ELR (cell line): Measurements from ENCODE around the gene DNAAF2.
A peak's percentile ranks its signal among the peaks of the same experiment; 100 is the strongest.

ENCODE experiments used
- DNase-seq: peaks from one replicate; pipeline ENCODE4 v3.0.0-alpha.2; 2015; ENCODE audit warnings: low read depth

DNAAF2 gene, protein sequence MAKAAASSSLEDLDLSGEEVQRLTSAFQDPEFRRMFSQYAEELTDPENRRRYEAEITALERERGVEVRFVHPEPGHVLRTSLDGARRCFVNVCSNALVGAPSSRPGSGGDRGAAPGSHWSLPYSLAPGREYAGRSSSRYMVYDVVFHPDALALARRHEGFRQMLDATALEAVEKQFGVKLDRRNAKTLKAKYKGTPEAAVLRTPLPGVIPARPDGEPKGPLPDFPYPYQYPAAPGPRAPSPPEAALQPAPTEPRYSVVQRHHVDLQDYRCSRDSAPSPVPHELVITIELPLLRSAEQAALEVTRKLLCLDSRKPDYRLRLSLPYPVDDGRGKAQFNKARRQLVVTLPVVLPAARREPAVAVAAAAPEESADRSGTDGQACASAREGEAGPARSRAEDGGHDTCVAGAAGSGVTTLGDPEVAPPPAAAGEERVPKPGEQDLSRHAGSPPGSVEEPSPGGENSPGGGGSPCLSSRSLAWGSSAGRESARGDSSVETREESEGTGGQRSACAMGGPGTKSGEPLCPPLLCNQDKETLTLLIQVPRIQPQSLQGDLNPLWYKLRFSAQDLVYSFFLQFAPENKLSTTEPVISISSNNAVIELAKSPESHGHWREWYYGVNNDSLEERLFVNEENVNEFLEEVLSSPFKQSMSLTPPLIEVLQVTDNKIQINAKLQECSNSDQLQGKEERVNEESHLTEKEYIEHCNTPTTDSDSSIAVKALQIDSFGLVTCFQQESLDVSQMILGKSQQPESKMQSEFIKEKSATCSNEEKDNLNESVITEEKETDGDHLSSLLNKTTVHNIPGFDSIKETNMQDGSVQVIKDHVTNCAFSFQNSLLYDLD

GRCh38 chr14:49634547-49635334 is at the start of gene DNAAF2:
Gene DNAAF2, minus strand, starts transcription at chr14:49635244. Its CDS starts 95 bp downstream, at chr14:49635149.
- DNase-seq, result peak; percentile 83

- peak; percentile 49 for DNase-seq
Observed at GRCh38 chr14:49679271-49679670, 44.2 kb upstream of the DNAAF2 start.

DNA sequence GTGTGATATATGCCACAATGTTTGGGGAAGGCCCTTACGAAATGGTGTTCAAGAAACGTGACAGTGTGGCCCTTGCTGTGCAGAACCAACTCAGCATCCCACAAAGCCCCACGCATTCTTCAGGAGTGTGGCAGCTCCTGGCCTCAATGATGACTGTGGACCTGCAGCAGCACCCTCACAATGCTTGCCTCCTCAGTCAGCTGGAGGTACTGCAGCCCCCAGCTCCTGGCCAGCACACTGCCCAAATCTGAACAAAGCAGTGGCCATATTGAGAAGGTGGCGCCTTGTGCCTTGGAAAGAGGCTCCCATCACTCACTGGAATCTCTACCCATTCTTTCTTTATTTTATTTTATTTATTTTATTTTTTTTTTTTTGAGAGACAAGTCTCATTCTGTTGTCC is 42.6 kb upstream of the DNAAF2 start:
- no peak for DNase-seq

- DNase-seq, result no peak
Observed at GRCh38 chr14:49673586-49673985, 38.5 kb upstream of the DNAAF2 start.

DNA sequence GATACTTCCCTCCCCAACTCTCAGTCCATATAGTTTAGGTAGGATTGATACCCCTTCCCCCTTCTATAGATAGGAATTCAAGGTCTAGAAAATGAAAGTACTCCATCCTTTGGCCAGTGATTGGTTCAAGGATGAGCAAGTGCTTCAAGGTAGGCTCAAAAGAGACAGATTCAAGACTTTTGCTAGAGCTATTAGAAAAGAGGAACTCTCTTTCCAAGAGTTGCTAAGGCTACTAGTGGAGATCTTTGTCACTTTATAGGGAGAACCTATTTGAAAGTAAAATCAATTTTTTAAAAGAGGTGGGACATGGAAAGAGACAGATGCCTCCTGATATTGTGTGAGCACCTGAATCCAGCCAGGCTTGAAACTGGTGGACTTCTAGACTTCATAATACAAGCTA is 35.4 kb upstream of the DNAAF2 start:
- DNase-seq, result no peak

DNA sequence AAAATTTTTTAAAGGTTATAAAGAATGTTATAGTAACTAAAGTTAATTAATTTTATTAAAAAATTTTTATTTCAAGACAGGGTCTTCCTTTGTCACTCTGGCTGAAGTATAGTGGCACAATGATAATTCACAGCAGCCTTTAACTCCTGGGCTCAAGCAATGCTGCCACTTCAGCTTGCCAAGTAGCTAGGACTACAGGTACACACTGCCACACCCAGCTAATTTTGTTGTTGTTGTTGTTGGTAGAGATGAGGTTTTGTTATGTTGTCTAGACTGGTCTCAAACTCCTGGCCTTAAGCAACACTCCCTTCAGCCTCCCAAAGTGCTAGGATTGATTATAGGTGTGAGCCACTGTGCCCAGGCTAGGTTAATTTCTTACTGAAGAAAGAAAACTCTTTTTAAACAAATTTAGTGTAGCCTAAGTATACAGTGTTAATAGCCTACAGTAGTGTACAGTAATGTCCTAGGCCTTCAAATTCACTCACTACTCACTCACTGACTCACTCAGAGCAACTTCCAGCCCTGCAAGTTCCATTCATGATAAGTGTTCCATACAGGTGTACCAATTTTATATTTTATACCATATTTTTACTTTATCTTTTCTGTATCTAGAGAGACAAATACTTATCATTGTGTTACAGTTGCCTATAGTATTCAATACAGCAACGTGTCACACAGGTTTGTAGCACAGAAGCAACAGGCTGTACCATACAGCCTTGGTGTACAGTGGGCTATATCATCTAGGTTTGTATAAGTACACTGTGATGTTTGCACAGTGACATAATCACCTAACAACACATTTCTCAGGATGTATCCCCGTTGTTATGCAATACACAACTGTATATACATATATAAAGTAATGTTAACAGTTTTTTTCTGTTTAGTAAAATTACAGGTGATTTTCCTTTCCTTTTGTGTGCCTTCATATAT is 24.7 kb upstream of the DNAAF2 start:
- DNase-seq, result peak; percentile 33

GRCh38 chr14:49657500-49657899 is 22.5 kb upstream of the DNAAF2 start:
- peak; percentile 32 for DNase-seq

DNA sequence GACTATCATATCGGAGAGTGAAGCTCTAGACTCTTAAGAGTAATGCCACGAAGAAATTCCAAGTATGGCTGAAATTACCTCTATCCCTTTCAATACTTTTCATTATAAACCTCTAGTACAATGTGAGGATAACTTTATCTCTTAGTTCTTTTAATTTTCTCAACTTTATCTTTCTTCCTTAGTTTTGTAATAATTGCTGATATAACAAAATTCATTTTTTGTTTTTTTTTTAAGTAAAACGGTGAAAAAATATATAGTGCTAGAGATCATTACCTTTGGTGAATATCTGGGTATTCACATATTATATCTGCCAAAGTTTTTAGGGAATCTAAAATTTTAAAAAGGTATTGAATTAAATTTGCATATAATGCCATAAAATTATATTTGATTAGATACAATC is 19.5 kb upstream of the DNAAF2 start:
- no peak for DNase-seq

GRCh38 chr14:49653508-49653907 is 18.5 kb upstream of the DNAAF2 start:
- DNase-seq, result no peak

- DNase-seq, result no peak
Observed at GRCh38 chr14:49642163-49642562, 7.1 kb upstream of the DNAAF2 start.

DNA sequence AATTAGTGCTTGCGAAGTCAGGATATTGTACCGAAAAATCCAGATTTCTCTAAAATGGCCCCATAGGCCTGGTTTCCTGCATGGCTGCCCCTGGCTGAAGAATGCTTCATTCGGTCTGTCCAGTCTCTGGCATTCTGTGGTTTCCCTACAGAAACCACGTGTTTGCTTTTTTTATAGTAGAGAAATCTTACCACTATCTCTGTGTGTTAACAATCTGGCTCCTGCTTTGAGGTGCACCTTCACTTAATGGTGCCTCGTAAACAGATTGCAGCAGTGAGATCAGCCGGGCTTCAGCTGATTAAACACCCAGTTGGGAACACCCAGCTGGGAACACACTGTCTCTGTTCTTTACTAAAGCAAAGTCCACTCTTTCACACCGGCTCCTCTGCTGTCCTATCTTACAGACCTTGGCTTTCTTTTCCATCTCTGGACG is 6.7 kb upstream of the DNAAF2 start:
- DNase-seq, result peak; percentile 26

DNA sequence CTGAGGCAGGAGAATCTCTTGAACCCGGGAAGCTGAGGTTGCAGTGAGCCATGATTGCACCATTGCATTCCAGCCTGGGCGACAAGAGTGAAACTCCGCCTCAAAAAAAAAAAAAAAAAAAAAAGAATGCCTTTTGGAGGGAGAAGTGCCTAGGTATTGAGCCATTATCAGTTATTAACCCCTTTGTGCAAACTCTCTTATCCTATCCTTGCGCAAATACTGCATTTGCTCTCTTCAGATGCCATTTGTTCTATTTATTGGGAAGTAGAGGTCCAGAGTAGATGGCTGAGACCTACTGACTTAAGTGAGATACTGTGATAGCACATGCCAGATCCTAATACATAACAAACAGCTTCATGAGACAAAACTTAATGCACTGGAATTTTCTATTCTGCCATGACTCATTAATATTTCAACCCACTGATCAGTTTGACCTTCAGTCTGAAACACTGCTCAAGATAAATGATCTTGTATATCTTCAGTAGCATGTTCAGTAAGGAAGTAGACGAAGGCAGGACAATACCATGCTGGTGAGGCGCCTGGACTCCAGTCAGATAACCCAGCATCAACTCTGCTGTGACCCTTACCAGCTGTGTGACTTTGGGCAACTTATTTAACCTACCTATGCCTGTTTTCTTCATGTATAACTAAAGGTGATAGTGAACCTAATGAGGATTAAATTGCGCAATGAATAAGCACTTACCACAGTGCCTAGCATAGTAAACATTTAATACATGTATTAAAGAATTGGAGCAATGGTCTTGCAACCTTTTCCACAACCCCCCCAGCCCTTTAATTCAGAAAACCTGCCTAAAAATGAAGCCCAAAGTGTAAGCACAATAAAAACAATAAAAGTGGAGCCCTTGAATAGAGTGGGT is 5.7 kb upstream of the DNAAF2 start:
- no peak for DNase-seq

GRCh38 chr14:49637534-49638078 is 2.6 kb upstream of the DNAAF2 start:
- DNase-seq, result no peak

DNA sequence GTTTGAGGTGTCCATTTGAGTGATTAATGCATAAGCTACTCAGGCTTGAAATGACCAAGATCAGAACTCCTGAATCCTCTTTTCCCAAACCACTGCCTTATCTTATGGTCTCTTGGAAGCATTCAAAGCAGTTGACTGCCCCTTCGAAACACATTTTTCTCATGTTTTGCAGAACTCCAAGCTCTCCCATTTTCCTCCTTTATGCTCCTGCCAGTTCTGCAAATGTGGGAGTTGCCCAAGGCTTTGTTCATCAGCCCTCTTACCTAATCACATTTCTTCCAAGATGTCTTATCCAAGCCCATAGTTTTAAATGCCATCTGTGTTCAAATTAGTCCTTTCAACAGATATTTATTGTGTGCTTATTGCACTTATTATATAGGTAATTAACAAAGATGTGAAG is 1.8 kb upstream of the DNAAF2 start:
- DNase-seq, result no peak

GRCh38 chr14:49633640-49634546 is 1.2 kb downstream of the DNAAF2 start:
- DNase-seq, result peak; percentile 97

DNA sequence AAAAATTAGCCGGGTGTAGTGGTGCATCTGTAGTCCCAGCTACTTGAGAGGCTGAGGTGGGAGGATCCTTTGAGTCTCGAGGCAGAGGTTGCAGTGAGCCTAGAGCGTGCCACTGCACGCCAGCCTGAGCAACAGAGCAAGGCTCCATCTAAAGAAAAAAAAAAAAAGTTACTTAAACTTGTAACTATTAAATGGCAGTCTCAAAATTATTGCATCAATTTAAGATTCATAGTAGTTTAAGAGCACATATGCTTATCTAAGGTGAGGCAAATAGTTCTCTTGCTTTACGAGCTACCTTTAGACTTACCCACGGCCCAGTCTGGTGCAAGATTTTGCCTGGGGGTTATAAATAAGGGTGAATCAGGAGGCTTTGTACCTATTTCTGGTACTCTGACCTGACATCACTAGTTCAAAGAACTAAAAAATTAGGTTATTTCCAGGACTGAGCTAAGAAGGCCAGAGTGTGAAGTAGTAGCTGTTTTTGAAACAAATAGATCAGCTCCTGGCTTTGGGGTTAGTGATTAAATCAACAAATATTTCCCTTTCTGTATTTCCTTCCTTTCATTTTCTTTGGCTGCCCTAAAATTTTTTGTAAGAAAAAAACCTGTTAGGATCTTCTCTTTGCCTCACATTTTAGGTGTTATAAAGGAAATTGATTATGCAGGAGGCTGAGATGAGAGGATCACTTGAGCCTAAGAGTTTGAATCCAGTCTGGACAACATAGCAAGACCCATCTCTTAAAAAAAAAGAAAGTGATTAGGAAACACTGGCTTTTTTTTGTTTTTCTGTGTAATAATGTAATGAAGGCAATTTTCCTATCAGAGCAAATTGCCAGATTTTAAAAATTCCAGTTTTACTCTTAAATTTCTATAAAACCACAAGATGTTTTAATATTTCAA is 10.9 kb downstream of the DNAAF2 start:
- peak; percentile 44 for DNase-seq

GRCh38 chr14:49623387-49623786 is 11.7 kb downstream of the DNAAF2 start:
- DNase-seq, result no peak
